Measurements from ENCODE around the gene TMEM143.
A peak's percentile ranks its signal among the peaks of the same experiment; 100 is the strongest.

TMEM143 gene

GRCh38 chr19:48342414-48342738 lies 21.4 kb downstream of the TMEM143 start:
- no peak overlapping the region for H3K4me3 ChIP-seq (ENCODE audit: low read length)
- no peaks in the 10 kb centered on the region for H3K4me1 ChIP-seq (ENCODE audit: insufficient read depth, low read length)
- H3K27me3 ChIP-seq (ENCODE audit: insufficient read depth, low read length): no peaks in the 10 kb centered on the region
- H3K36me3 ChIP-seq (ENCODE audit: insufficient read depth, low read length): no peaks in the 10 kb centered on the region
- H2AFZ ChIP-seq (ENCODE audit: low read depth, low read length): no peak overlapping the region
- no peaks in the 10 kb centered on the region for H3K9me3 ChIP-seq (ENCODE audit: low read length)

GRCh38 chr19:48341515-48342413 lies 22.0 kb downstream of the TMEM143 start:
- Histone ChIP-seq H3K9me3 (ENCODE audit: low read length) (no peaks in the 10 kb centered on the region), H3K36me3 (ENCODE audit: insufficient read depth, low read length) (no peaks in the 10 kb centered on the region)

GRCh38 chr19:48340995-48341394 lies 22.7 kb downstream of the TMEM143 start:
- no peaks in the 10 kb centered on the region for H3K36me3 ChIP-seq (ENCODE audit: insufficient read depth, low read length)
- H2AFZ ChIP-seq (ENCODE audit: low read depth, low read length): no peak overlapping the region
- H3K4me1 ChIP-seq (ENCODE audit: insufficient read depth, low read length): no peaks in the 10 kb centered on the region
- H3K9me3 ChIP-seq (ENCODE audit: low read length): no peaks in the 10 kb centered on the region
- no peak overlapping the region for H3K4me3 ChIP-seq (ENCODE audit: low read length)
- no peaks in the 10 kb centered on the region for H3K27me3 ChIP-seq (ENCODE audit: insufficient read depth, low read length)

More at GRCh38 chr19:48341515-48342413, 22.0 kb downstream of the TMEM143 start:
- H3K4me1 ChIP-seq (ENCODE audit: insufficient read depth, low read length): no peaks in the 10 kb centered on the region
- H3K4me3 ChIP-seq (ENCODE audit: low read length): no peak overlapping the region
- no peak overlapping the region for H2AFZ ChIP-seq (ENCODE audit: low read depth, low read length)
- no peaks in the 10 kb centered on the region for H3K27me3 ChIP-seq (ENCODE audit: insufficient read depth, low read length)

- Histone ChIP-seq H3K9me3 (ENCODE audit: low read length) (no peaks in the 10 kb centered on the region), H3K27me3 (ENCODE audit: insufficient read depth, low read length) (no peaks in the 10 kb centered on the region), H2AFZ (ENCODE audit: low read depth, low read length) (no peak overlapping the region), H3K36me3 (ENCODE audit: insufficient read depth, low read length) (no peaks in the 10 kb centered on the region), H3K4me3 (ENCODE audit: low read length) (no peak overlapping the region), H3K4me1 (ENCODE audit: insufficient read depth, low read length) (no peaks in the 10 kb centered on the region)
Measured at GRCh38 chr19:48338802-48339503, 24.8 kb downstream of the TMEM143 start.

- H2AFZ ChIP-seq (ENCODE audit: low read depth, low read length): no peak overlapping the region
- H3K4me3 ChIP-seq (ENCODE audit: low read length): no peak overlapping the region
- no peaks in the 10 kb centered on the region for H3K4me1 ChIP-seq (ENCODE audit: insufficient read depth, low read length)
- no peaks in the 10 kb centered on the region for H3K9me3 ChIP-seq (ENCODE audit: low read length)
- H3K27me3 ChIP-seq (ENCODE audit: insufficient read depth, low read length): no peaks in the 10 kb centered on the region
- no peaks in the 10 kb centered on the region for H3K36me3 ChIP-seq (ENCODE audit: insufficient read depth, low read length)
Measured at GRCh38 chr19:48338253-48338755, 25.4 kb downstream of the TMEM143 start.

GRCh38 chr19:48333467-48334384 lies 30.0 kb downstream of the TMEM143 start:
- H3K4me3 ChIP-seq (ENCODE audit: low read length): peak overlapping the region; percentile 6
- H2AFZ ChIP-seq (ENCODE audit: low read depth, low read length): no peak overlapping the region
- H3K36me3 ChIP-seq (ENCODE audit: insufficient read depth, low read length): no peaks in the 10 kb centered on the region
- H3K4me1 ChIP-seq (ENCODE audit: insufficient read depth, low read length): no peaks in the 10 kb centered on the region
- H3K9me3 ChIP-seq (ENCODE audit: low read length): peaks cover 2% of the 10 kb centered on the region
- no peaks in the 10 kb centered on the region for H3K27me3 ChIP-seq (ENCODE audit: insufficient read depth, low read length)

GRCh38 chr19:48332662-48333466 lies 30.9 kb downstream of the TMEM143 start:
- H3K27me3 ChIP-seq (ENCODE audit: insufficient read depth, low read length): no peaks in the 10 kb centered on the region
- no peaks in the 10 kb centered on the region for H3K36me3 ChIP-seq (ENCODE audit: insufficient read depth, low read length)
- peaks cover 2% of the 10 kb centered on the region for H3K9me3 ChIP-seq (ENCODE audit: low read length)
- H3K4me3 ChIP-seq (ENCODE audit: low read length): peak overlapping the region; percentile 6
- peak overlapping the region; percentile 51 for H2AFZ ChIP-seq (ENCODE audit: low read depth, low read length)
- no peaks in the 10 kb centered on the region for H3K4me1 ChIP-seq (ENCODE audit: insufficient read depth, low read length)

GRCh38 chr19:48332351-48332661 lies 31.4 kb downstream of the TMEM143 start:
- no peaks in the 10 kb centered on the region for H3K4me1 ChIP-seq (ENCODE audit: insufficient read depth, low read length)
- H3K36me3 ChIP-seq (ENCODE audit: insufficient read depth, low read length): no peaks in the 10 kb centered on the region
- H3K27me3 ChIP-seq (ENCODE audit: insufficient read depth, low read length): no peaks in the 10 kb centered on the region
- no peak overlapping the region for H3K4me3 ChIP-seq (ENCODE audit: low read length)
- H3K9me3 ChIP-seq (ENCODE audit: low read length): peaks cover 3% of the 10 kb centered on the region
- peak overlapping the region; percentile 51 for H2AFZ ChIP-seq (ENCODE audit: low read depth, low read length)

GRCh38 chr19:48330012-48330681 lies 33.6 kb downstream of the TMEM143 start:
- Histone ChIP-seq H2AFZ (ENCODE audit: low read depth, low read length) (no peak overlapping the region), H3K4me3 (ENCODE audit: low read length) (peak overlapping the region; percentile 25), H3K27me3 (ENCODE audit: insufficient read depth, low read length) (no peaks in the 10 kb centered on the region), H3K4me1 (ENCODE audit: insufficient read depth, low read length) (peaks cover 9% of the 10 kb centered on the region), H3K9me3 (ENCODE audit: low read length) (peaks cover 4% of the 10 kb centered on the region), H3K36me3 (ENCODE audit: insufficient read depth, low read length) (no peaks in the 10 kb centered on the region)

GRCh38 chr19:48329167-48329891 lies 34.4 kb downstream of the TMEM143 start:
- Histone ChIP-seq H2AFZ (ENCODE audit: low read depth, low read length) (no peak overlapping the region), H3K36me3 (ENCODE audit: insufficient read depth, low read length) (no peaks in the 10 kb centered on the region), H3K4me3 (ENCODE audit: low read length) (no peak overlapping the region), H3K4me1 (ENCODE audit: insufficient read depth, low read length) (peaks cover 11% of the 10 kb centered on the region), H3K27me3 (ENCODE audit: insufficient read depth, low read length) (no peaks in the 10 kb centered on the region), H3K9me3 (ENCODE audit: low read length) (peaks cover 4% of the 10 kb centered on the region)

- Histone ChIP-seq H3K4me1 (ENCODE audit: insufficient read depth, low read length) (peaks cover 15% of the 10 kb centered on the region), H3K27me3 (ENCODE audit: insufficient read depth, low read length) (no peaks in the 10 kb centered on the region), H2AFZ (ENCODE audit: low read depth, low read length) (peak within 1 kb of the TSS; percentile 66), H3K36me3 (ENCODE audit: insufficient read depth, low read length) (no peaks in the 10 kb centered on the region), H3K4me3 (ENCODE audit: low read length) (peak within 1 kb of the TSS; percentile 40), H3K9me3 (ENCODE audit: low read length) (peaks cover 4% of the 10 kb centered on the region)
Measured at GRCh38 chr19:48325265-48325910, 38.4 kb downstream of the TMEM143 start, which contains the start of gene EMP3. Gene EMP3, plus strand, starts transcription at chr19:48325552. Its CDS starts 1,293 bp downstream, at chr19:48326845.
